ENCODE results near the gene SLC6A7. TPM values are rescaled to one million over a fixed set of nuclear protein-coding genes. Genes with fewer than 3 reads are reported as not detected.
A peak's percentile ranks its signal among the peaks of the same experiment; 100 is the strongest.

Gene SLC6A7
- total and polyA plus RNA-seq, 2 donors from 2014 or later = not detected

DNA sequence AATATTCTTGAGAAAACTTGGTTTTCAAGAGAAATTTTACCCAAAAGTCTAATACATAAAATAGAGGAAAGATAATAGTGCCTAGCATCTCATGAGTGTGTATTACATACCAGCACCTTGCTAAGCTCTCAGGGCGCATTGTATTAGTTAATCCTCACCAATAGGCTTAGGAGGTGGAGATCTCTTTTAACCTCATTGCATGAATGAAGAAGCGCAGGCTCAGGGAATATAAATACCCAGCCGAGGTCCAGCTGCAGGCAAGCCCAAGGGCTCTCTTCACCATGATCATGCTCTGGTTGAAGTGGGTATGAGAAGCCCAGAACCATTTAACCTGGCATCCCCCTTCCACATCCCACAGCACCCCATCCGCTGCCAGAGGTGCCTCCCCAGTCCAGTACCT lies 53.7 kb downstream of the SLC6A7 start:
- Histone ChIP-seq H3K4me3 (ENCODE audit: low read length in 3 of 3) (no peak overlapping the region), H3K27me3 (ENCODE audit: control insufficient read depth, insufficient read depth, low read length) (no peaks in the 10 kb centered on the region), H3K4me1 (ENCODE audit: control insufficient read depth in 2 of 3, insufficient read depth in 2 of 3, low read depth in 1 of 3, low read length in 3 of 3) (peaks cover 0 to 2% (median 0%) of the 10 kb centered on the region in 3 donors), H3K9ac (ENCODE audit: low read length in 3 of 3) (no peak overlapping the region), H3K27ac (ENCODE audit: low read depth in 2 of 2, low read length in 2 of 2) (no peak overlapping the region), H3K9me3 (ENCODE audit: control insufficient read depth in 2 of 3, insufficient read depth in 1 of 3, low read length in 3 of 3) (no peaks in the 10 kb centered on the region), H3K36me3 (ENCODE audit: control insufficient read depth in 2 of 3, insufficient read depth in 3 of 3, low read length in 3 of 3) (no peaks in the 10 kb centered on the region)
- no peak for FAIRE-seq
- intact Hi-C loops (cut with DNase I) = no loop called here
- TF ChIP-seq, protein P1, sequence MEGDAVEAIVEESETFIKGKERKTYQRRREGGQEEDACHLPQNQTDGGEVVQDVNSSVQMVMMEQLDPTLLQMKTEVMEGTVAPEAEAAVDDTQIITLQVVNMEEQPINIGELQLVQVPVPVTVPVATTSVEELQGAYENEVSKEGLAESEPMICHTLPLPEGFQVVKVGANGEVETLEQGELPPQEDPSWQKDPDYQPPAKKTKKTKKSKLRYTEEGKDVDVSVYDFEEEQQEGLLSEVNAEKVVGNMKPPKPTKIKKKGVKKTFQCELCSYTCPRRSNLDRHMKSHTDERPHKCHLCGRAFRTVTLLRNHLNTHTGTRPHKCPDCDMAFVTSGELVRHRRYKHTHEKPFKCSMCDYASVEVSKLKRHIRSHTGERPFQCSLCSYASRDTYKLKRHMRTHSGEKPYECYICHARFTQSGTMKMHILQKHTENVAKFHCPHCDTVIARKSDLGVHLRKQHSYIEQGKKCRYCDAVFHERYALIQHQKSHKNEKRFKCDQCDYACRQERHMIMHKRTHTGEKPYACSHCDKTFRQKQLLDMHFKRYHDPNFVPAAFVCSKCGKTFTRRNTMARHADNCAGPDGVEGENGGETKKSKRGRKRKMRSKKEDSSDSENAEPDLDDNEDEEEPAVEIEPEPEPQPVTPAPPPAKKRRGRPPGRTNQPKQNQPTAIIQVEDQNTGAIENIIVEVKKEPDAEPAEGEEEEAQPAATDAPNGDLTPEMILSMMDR (IDR thresholded peaks at IDR 0.05; ENCODE audit: borderline replicate concordance, extremely low read depth, insufficient read depth) = no peak
- DNase-seq = peak in 1 of 5 donors; percentile 32

DNA sequence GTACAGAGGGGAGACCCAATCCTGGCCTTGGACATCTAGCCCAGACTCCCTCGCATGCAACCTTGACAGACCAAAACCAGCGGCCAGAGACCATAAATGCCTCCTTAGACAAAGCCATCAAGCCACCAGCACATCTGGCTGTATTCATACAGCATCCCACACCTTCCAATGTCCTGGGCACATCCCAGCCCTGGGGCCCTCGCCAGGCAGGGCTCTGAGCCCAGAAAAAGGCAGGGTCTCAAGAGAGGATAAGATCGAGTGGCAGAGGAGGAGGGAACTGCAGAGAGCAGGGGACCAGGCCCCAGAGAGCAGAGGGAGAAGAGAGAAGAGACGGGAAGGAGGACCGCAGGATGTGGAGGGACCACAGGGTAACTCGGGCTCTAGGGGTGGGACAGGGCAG lies 54.3 kb downstream of the SLC6A7 start:
- TF ChIP-seq, protein P1 (IDR thresholded peaks at IDR 0.05; ENCODE audit: borderline replicate concordance, extremely low read depth, insufficient read depth) = no peak
- H3K9ac ChIP-seq (ENCODE audit: low read length in 3 of 3) = no peak overlapping the region
- FAIRE-seq = no peak
- no peak overlapping the region for H3K4me3 ChIP-seq (ENCODE audit: low read length in 3 of 3)
- no peak overlapping the region for H3K27ac ChIP-seq (ENCODE audit: low read depth in 2 of 2, low read length in 2 of 2)
- H3K27me3 ChIP-seq (ENCODE audit: control insufficient read depth, insufficient read depth, low read length) = no peaks in the 10 kb centered on the region
- H3K9me3 ChIP-seq (ENCODE audit: control insufficient read depth in 2 of 3, insufficient read depth in 1 of 3, low read length in 3 of 3) = no peaks in the 10 kb centered on the region
- DNase-seq = peak in 1 of 5 donors; percentile 26
- peaks cover 0 to 2% (median 0%) of the 10 kb centered on the region in 3 donors for H3K4me1 ChIP-seq (ENCODE audit: control insufficient read depth in 2 of 3, insufficient read depth in 2 of 3, low read depth in 1 of 3, low read length in 3 of 3)
- no peaks in the 10 kb centered on the region for H3K36me3 ChIP-seq (ENCODE audit: control insufficient read depth in 2 of 3, insufficient read depth in 3 of 3, low read length in 3 of 3)
- intact Hi-C loops (cut with DNase I) = no loop called here

DNA sequence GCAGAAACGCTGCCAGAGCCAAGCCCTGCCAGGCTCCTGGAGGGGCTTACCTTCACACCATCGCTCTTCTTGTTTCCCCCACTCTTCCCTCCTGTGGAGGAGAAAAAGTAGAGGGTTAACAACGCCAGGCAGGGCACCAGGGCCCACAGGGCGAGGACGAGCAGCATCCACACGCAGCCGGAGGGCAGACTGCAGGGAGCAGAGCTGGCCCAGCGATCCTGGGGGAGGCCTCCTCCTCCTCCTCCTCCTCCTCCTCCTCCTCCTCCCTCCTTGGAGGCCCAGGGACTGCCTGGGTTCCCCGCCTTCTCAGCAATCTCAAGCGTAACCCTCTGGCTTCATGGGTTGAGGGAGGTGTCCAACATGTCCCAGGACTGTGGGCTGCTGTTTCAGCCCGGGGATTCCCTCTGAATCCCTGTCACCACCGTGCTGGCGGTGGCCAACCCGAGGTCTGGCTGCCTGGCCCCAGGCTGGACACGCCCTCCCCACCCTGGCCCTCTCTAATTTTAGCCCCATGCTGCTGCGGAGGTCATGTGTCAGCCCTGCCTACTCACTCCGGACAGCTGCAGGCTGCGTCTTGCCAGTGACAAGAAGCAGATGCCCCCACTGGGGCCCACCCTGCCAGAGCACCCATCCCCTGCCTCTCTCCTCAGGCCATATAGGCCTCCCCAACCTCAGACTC lies 55.4 kb downstream of the SLC6A7 start:
- no peak overlapping the region for H3K27ac ChIP-seq (ENCODE audit: low read depth in 2 of 2, low read length in 2 of 2)
- no peaks in the 10 kb centered on the region for H3K27me3 ChIP-seq (ENCODE audit: control insufficient read depth, insufficient read depth, low read length)
- no peaks in the 10 kb centered on the region for H3K9me3 ChIP-seq (ENCODE audit: control insufficient read depth in 2 of 3, insufficient read depth in 1 of 3, low read length in 3 of 3)
- peak in 4 of 5 donors; percentile 33 to 83 (median 64) for DNase-seq
- H3K4me3 ChIP-seq (ENCODE audit: low read length in 3 of 3) = no peak overlapping the region
- TF ChIP-seq, protein P1 (IDR thresholded peaks at IDR 0.05; ENCODE audit: borderline replicate concordance, extremely low read depth, insufficient read depth) = no peak
- no peak overlapping the region for H3K9ac ChIP-seq (ENCODE audit: low read length in 3 of 3)
- FAIRE-seq = no peak
- H3K36me3 ChIP-seq (ENCODE audit: control insufficient read depth in 2 of 3, insufficient read depth in 3 of 3, low read length in 3 of 3) = no peaks in the 10 kb centered on the region
- H3K4me1 ChIP-seq (ENCODE audit: control insufficient read depth in 2 of 3, insufficient read depth in 2 of 3, low read depth in 1 of 3, low read length in 3 of 3) = peaks cover 0 to 2% (median 0%) of the 10 kb centered on the region in 3 donors
- intact Hi-C loops (cut with DNase I) = no loop called here

Measured in kidney (tissue), 14 donors.